Erythroblast (primary cell): Measurements from ENCODE around the gene GNE.

ENCODE experiments used
- GATA1 ChIP-seq: IDR thresholded peaks from 2 replicates; pipeline ENCODE4 v1.6.1; 2011; ENCODE audit warnings: low read depth, mild to moderate bottlenecking, control low read depth, low read length, moderate library complexity
- POLR2A ChIP-seq: IDR thresholded peaks from 2 replicates; pipeline ENCODE4 v1.6.1; 2011; ENCODE audit warnings: mild to moderate bottlenecking, low read length

- TF ChIP-seq POLR2A (no peak), GATA1 (no peak)
Measured at GRCh38 chr9:36208521-36209253, 49.6 kb downstream of the GNE start.
